ENCODE measurements around the gene DOCK1.

Gene DOCK1

DNA sequence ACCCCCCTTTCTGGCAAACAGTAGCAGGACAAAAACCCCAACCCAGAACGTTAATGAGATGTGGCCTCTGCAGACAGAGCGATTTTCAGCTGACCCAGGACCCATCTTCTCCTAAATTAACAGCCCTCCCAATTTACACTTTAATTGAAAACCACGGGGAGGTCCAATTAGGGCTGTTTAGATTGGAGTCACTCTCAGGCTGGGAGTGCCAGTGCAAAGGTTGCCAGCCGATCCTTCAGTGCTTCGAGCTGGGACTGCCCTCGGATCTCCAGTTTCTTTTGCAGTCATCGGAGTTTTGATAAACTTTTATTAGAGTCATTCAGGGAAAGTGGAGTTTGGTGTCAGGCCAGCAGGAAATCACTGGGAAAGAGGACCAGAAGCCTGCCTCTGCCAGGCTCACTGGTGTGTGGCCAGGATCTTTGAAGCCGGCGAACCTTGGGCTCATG is 108.0 kb downstream of the DOCK1 start:
- DNase-seq: no peak

DNA sequence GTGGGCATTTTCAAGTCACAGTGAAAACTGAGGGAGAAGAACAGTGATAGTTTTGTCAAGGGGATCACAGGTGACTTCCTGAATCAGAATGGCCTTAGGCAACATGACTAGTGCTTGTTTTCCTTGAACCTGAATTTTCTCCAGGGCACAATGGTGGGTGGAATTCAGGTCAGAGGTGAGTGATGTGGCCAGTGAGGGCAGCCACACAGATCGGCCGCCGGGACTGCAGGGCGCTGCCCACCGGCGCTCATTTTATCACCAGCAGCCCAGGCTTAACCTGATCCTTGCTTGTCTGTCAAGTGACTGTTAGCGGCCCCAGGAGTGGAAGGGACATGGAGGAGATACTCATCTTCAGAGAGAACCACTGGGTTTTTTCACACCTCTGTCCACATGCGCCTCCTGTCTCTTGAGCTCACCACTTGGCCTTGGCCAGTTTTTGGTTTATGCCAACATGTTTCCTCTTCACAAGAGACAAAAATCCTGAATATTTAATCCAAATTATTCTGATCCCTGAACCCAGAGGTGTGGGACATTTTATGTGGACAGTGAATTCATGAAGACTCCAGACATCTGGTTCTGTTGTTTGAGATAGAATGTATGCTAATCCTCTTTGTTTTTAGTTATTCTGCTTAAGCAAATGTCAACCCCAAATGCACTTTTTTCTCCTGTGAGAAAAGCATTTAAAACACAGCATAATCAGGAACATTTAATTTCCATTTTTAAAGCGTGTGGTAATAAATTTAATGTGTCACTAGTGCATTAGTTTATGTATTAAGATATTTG is 108.7 kb downstream of the DOCK1 start:
- DNase-seq: no peak

DNA sequence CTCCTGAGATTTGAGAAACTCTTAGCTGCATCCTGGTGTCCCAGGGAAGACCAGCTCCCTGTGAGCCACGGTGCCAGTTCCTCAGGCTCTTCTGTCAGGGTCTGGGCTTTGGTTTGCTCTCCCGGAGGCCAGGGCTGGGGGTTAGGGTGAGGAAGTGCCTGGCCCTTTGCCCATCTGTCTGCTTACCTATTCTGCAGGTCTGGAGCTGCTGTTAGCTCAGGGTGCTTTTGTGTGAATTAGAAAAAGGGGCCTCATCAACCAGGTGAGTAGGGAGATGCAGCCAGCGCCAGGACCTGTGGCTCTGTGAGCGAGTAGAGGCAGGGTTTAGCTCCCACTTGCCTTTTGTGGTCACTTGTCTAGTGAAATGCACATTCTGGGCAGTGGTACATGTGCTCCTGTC is 109.4 kb downstream of the DOCK1 start:
- DNase-seq: no peak

DNA sequence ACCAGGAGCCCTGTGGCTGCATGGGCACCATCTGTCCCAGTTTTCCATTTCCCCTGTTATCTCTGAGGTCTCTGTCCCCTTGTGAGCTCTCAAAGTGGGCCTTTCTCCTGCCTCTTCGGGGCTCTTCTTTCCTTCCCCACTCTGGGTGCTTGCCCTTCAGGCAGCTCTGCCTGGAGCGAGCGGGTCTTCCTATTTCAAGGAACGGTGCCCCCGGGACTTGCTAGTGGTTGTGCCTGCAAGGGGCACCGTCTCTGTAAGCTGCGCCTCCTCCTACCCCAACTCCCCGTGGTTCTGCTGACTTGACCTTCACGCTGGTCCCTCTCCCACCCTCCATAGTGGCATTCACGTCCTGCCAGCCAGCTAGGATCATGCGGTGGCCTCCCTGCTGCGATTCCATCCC is 110.1 kb downstream of the DOCK1 start:
- DNase-seq: no peak

DNA sequence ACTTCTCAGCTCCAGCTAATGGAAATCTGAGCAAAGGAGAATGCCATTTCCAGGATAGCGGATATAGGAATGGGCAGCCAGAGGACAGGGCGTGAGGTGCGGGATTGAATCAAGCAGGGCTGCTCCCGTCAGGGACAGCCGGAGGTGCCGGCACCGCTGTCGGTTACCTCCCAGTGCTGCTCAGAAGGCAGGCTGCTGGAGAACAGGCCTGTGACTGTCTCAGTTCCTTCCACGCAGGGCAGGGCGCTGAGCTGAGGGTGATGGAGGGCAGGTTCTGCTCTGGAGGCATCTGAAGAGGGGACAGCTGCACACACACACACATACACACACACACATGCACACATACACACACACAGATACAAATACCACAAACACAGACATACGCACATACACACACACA is 111.1 kb downstream of the DOCK1 start:
- no peak for DNase-seq

DNA sequence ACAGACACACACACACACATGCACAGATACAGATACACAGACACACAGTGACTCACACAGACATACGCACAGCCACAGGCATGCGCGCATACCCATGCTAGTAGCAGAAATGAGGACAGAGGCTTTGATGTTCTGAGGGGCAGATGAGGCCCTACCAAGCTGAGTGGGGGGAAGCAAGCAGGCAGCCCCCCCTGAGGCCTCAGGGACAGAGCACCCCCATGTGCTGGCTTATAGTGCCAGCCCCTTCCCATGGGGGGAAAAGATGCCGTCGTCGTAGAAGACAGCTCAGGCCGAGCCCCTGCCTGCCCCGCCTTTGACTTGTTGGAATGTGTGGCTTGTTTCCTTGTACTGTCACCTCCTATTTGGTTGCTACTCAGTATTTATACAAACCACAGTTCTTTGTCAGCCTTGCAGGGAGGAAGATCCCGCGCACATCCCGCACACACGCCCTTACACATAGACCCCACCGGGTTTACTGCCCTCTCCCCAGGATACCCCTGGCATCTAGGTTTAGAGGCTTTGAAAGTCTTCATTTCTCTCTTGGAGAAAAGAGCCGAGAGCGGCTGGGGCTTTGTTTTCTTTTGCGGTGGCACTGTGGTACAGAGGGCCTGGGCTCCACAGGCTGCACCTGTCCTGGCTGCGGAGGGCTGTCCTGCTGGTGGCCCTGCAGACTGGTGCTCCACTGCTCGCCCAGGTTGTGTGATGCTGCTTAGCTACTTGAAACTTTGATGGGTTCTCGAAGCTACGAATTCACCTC is 112.5 kb downstream of the DOCK1 start:
- no peak for DNase-seq

DNA sequence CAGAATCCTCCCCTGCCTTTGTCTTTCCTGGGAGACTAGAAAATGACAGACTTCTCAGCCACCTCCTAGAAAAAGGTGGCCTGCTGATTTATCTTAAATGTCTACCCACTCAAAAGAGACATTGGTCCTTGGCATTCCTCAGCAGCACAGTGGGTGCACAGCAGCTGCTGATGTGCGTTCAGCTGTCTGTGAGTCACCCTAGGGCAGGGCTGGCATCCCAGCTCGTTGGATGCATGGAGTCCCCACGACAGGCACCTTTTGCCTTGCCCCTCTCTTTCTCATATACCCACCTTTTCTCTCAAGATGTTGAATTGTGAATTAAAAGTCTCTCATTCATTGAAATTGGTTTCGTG is 113.0 kb downstream of the DOCK1 start:
- no peak for DNase-seq

DNA sequence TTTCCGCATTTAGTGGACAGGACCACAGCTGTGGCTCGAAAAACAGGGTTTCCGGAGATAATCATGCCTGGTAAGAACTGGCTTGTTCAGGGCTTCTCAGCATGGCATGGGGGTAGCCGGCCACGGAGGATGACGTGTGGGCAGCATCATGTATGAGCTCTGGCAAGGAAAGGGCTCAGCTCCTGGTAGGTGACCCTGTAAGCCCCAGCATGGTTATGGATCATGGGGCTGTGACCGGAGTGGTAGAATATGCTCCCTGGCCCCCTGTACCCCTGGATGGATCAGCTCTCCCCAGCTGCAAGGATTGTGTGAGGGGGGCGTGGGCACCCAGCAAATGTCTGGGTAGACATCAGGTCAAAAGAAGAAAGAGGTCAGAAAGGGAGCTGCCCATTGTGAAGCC is 113.5 kb downstream of the DOCK1 start:
- DNase-seq: no peak

DNA sequence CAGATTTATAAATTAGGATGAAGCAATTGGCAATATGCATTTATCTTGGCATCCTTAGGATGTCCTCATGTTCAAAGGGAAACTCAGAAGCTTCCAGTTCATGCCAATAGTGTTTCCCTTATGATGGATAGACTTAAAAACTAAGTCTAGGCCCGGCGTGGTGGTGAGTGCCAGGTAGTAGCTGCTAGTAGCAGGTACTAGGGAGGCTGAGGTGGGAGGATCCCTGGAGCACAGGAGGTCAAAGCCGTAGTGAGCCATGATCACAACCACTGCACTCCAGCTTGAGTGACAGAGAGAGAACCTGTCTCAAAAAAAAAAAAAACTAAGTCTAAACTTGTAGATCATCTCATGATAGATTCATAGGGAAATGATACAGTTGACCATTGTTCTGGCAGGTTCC is 115.0 kb downstream of the DOCK1 start:
- DNase-seq: no peak

DNA sequence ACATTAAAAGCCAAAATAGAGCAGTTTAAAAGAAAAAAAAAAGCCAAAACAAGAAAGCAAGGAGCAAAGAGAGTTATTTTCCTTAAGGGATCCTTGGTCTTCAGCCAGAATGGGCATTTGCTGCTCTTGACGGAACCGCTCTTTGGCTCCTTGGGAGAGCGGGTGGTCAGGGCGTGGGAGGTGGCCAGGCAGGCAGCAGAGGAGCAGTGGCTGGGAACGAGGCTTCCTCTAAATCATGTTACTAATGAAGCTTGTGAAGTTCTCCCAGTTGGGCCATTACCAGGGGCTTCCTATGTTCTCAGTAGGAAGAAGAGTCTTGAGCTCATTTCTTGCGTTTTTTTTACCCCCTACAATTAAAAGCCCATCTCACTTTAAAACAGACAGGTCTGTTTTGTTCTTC is 116.6 kb downstream of the DOCK1 start:
- DNase-seq: no peak

DNA sequence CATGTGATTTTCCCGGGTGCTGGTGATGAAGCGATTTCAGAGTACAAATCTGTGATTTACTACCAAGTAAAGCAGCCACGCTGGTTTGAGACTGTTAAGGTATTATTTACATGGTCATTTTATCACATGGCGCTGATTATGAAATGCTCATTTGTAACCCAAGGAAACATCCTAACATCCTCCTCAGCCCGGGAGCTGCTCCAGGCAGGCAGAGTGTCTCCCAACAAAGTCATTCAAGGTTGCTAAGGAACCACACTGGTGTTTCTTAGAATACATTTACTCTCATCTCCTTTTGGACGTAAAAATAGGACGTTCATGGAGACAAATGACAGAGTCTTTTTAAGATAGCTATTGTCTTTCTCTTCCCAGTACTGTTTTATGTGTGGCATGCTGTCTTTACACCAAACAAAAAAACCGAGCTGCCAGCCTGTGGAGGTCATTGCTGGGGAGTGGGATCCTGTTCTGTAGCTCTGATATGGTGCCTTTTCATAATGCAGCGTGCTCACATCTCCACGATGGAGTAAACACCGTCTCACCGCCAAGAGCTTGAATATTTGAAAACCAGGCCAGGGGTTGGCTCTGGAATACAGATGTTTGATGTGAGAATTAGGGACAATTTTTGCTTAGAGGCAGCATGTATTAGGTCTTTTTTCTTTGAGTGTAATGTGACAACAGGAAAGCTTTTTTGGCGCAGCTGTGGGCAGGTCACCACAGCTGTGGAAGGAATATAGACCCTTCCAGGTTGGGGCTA is 119.6 kb downstream of the DOCK1 start:
- no peak for DNase-seq

DNA sequence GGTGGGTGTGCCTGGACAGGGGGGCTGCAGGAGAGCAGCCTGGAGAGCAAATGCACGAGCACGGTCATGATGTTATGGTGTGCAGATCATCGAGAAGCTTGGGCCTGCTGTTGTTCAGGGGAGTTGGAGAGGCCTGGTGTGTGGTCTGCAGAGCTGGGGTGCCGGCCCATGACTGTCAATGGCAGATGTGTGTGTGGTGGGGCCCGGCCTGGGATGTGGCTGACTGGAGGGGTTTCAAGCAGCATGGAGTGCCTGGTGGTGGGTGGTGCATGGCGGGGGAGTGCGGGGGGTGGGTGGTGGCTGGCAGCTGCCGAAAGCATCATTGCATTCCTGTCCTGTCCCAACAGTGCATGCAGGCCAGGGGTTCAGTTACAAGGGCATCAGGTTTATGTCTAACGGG is 122.6 kb downstream of the DOCK1 start:
- DNase-seq: no peak

DNA sequence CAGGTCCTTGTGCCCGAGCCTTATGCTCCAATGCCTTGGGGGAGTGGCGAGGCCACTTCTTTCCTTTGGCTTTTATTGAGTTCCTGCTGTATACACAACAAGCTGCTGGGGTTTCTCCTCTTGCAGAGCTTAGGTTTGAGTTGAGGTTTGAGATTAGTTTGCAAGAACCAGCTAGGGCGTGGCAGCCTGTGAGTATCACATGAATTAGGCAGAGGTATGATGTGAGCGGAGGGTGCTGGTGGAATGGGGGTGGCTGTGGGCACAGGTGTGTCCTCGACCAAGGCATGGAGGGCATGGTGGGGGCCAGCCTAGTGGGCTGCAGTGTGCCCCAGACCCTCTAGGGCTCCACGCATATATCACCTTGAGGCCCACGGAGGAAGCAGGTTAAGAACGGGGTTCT is 123.3 kb downstream of the DOCK1 start:
- DNase-seq: no peak

DNA sequence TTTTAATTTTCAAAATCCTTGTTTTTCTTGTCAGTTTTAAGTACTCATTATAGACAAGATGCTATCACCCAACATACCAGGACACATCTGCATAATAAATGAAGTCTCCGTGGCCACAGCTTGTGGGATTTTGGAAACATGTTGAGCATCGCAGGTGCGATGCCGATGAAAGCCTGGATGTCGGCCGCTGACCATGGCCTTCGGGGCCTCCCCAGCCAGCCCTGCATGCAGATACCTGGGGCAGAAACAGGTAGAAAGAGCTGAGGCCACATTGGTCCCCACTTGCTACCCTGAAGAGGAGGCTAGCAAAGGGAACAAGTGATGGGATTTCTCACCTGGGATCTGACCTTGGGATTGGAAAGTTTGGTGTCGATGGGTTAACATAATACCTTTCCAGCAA is 123.8 kb downstream of the DOCK1 start:
- DNase-seq: no peak

DNA sequence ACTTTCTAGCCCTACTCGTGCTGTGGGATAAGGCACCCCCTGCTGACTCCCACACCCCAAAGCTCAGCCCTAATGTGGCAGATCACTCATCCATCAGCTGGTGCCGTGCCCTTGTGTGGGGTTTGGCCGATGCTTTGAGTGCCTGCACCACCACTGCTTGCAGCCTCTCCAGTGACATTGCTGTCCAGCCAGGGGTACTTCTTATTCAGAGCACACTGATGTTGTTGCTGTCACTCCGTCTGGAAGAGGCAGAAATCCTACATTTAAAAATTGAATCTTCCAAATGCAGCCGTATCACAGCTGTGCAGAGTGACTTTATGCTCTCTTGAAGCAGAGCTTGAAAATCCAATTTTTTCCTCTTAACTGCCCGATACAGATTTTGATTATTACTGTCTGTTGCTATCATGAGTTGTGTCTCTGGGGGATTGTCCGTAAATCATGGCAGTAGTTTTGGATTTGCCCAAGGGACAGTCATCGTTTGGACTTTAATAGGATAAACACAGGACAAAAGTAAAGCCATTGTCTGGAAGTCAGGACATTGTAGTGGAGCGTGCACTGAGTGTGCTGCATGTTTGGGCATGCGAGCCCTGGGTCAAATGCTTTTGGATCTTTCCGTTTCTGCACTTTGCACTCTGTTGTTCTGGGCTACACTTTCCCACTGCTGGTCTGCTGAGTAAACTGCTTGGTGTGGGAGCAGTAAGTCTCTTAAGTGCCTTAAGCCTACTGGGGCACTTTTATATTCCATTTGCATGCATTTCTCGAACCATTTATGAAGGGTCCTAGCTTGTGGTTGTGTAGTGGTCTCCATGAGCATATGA is 128.2 kb downstream of the DOCK1 start:
- no peak for DNase-seq

DNA sequence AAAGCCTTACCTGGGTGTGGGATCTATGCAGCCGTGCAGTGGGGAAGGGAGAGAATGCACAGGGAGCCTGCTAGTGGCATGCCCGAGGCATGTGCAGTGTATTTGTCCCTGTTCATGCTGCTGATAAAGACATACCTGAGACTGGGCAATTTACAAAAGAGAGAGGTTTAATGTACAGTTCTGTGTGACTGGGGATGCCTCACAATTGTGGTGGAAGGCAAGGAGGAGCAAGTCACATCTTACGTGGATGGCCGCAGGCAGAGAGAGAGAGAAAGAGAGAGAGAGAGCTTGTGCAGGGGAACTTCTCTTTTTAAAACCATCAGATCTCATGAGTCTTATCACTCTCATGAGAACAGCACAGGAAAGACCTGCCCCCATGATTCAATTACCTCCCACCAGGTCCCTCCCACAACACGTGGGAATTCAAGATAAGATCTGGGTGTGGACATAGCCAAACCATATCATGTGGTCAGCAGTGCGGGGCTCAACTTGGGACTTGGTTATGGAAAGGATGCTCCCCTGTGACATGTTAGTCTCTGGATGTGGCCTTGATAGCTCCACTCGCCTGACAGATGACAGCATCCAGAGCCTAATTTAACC is 128.9 kb downstream of the DOCK1 start:
- no peak for DNase-seq

DNA sequence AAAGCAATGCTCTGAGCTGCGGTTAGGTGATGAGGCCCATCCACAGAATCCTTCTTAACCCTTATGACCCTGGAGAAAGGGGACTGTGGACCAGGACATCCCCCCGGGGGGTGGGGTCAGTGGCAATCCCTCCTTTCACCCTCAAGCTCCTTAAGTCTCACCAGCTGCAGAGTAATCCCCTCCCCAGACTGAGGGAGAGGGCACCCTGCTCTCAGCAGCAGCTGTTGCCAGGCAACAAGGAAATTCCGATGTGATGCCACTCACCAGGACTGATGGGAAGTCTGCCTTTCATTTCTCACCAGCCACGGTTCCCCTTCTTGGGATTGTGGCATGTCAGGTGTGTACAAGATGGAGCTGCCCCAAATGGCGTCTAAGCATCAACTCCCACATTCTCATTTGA is 129.6 kb downstream of the DOCK1 start:
- no peak for DNase-seq

DNA sequence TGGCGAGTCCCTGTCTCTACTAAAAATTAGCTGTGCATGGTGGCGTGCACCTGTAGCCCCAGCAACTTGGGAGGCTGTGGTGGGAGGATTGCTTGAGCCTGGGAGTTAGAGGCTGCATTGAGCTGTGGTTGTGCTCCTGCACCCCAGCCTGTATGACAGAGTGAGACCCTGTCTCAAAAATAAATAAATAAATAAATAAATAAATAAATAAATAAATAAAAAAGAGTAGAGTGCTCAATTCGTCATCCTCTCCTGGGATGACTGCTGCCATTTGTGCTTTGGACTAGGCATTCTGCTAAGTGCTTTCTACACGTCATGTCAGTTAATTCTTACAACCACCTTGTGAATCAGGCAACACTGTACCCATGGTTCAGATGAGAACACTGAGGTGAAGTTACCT is 130.6 kb downstream of the DOCK1 start:
- no peak for DNase-seq

DNA sequence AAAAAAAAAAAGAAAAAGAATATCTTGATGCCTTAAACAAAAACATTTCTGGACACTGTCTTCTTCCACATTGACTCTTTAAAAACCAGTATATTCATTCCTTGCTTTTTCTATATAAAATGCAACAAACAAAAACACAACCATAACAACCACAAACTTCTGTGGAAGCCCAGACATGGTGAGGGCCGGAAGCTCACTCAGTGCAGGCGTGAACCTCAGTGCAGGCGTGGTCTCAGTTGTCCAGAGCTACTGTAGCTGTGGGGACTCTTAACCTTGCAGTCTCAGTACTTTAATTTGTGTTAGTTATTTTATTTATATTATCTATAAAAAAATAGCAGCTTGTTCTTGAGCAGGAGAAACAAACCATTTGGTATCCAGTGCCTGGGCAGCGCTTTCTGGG is 131.8 kb downstream of the DOCK1 start:
- DNase-seq: no peak

DNA sequence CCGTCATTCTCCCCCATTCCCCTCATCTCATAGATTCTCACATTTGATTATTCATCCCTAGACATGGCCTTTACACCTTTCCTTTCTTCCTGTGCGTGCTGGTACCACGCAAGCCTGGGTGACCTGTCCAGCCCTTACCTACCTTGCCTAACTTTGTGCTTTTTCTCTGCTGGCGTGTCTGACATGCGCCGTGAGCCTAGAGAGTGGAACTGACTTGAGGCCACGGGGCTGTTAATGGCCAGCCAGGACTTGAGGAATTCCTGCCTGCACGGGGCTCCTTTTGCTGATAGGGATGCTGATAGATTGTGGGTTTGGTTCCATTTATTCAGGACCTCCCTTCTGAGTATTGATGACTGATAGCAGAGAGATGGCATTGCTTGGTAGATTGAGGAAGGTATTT is 134.2 kb downstream of the DOCK1 start:
- no peak for DNase-seq

DNA sequence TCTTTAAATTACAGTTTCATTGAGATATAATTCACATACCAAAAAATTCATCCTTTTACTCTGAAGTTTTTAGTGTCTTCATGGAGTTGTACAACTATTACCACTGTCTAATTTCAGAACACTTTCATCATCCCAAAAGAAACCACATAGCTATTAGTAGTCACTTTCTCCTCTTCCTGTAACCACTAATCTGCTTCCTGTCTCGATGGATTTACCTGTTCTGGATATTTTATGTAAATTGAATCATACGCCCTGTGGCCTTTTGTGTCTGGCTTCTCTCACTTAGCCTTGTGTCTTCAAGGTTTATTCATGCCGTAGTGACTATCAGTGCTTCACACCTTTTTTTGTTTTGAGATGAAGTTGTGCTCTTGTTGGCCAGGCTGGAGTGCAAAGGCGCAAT is 135.5 kb downstream of the DOCK1 start:
- DNase-seq: no peak

DNA sequence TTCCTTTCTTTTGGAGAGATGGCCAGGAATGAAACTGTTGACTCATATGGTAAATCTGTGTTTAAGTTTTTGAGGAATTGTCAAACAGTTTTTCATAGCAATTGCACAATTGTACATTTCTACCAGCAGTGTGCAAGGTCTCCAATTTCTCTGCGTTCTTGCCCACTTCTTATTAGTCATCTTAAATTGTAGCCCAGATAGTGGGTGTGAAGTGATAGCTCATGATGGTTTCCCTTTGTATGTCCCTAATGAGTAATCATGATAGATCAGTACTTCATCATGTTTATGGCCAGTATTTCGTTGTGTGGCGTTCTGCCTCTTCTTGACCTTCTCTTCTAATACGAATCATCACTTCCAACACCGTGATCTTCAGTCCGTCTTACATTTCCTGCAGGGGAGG is 136.3 kb downstream of the DOCK1 start:
- DNase-seq: no peak

DNA sequence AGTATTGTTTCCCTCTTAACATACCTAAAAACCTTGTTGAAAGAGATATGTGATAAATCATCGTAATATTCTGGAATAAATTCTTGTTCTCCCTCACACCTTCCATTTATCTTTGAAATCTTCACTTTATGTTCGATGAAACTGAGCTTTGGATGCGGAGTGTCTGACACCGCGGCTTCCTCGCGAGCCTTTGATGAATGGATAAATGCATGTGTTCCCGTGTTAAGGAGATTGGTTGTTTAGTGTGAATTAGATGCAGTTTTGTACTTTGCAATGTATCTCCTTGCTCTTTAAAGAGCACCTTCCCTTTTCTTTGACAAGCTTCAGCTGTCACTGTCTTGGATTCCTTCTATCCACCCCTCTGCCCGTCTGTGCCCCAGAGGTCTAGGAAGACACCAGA is 138.1 kb downstream of the DOCK1 start:
- DNase-seq: no peak
